CMK (cell line): Measurements from ENCODE around the gene PAQR4.

ENCODE experiments used
- DNase-seq: peaks from one replicate; pipeline ENCODE4 v3.0.0-alpha.2; 2010; ENCODE audit warnings: low read depth

The PAQR4 gene

GRCh38 chr16:2946649-2947048, 22.5 kb upstream of the PAQR4 start:
- no peak for DNase-seq

- DNase-seq = no peak
Observed at GRCh38 chr16:2948807-2949704, 20.1 kb upstream of the PAQR4 start.

- DNase-seq = no peak
Observed at GRCh38 chr16:2949705-2950352, 19.3 kb upstream of the PAQR4 start.

GRCh38 chr16:2950353-2950724, 18.8 kb upstream of the PAQR4 start:
- no peak for DNase-seq

GRCh38 chr16:2950773-2951172, 18.4 kb upstream of the PAQR4 start:
- no peak for DNase-seq

- no peak for DNase-seq
Observed at GRCh38 chr16:2952679-2953078, 16.5 kb upstream of the PAQR4 start.

- DNase-seq = no peak
Observed at GRCh38 chr16:2953706-2954627, 15.2 kb upstream of the PAQR4 start.

- no peak for DNase-seq
Observed at GRCh38 chr16:2954656-2955381, 14.3 kb upstream of the PAQR4 start.

- DNase-seq = no peak
Observed at GRCh38 chr16:2955438-2955778, 13.7 kb upstream of the PAQR4 start.

GRCh38 chr16:2955779-2956578, 13.2 kb upstream of the PAQR4 start:
- no peak for DNase-seq

GRCh38 chr16:2956579-2956956, 12.6 kb upstream of the PAQR4 start:
- DNase-seq = no peak

GRCh38 chr16:2959206-2959605, 9.9 kb upstream of the PAQR4 start:
- DNase-seq = no peak

- no peak for DNase-seq
Observed at GRCh38 chr16:2960183-2961010, 8.8 kb upstream of the PAQR4 start.

GRCh38 chr16:2962334-2963073, 6.6 kb upstream of the PAQR4 start:
- DNase-seq = no peak

- no peak for DNase-seq
Observed at GRCh38 chr16:2963074-2963722, 6.0 kb upstream of the PAQR4 start.

- DNase-seq = no peak
Observed at GRCh38 chr16:2963723-2964474, 5.2 kb upstream of the PAQR4 start, which contains the start of gene KREMEN2. TSS of gene KREMEN2 (plus strand) at chr16:2964275. CDS start at chr16:2964521, 246 bp downstream.

GRCh38 chr16:2964475-2965336, 4.4 kb upstream of the PAQR4 start:
- DNase-seq = peak; percentile 67
